ENCODE results near the gene C1QL1. TPM values are rescaled to one million over a fixed set of nuclear protein-coding genes. Genes with fewer than 3 reads are reported as not detected.

C1QL1 gene
- polyA plus RNA-seq, 1 donor (not counting 4 experiments of a cell fraction or from before 2014, with no cell fraction given), result 0.04 TPM

GRCh38 chr17:44933824-44934744 is 34.0 kb downstream of the C1QL1 start:
- Histone ChIP-seq H3K79me2 (ENCODE audit: control insufficient read depth, insufficient read depth, low read length) (peaks cover 20% of the 10 kb centered on the region), H3K4me3 (ENCODE audit: control insufficient read depth in 2 of 3, extremely low read depth in 1 of 3, insufficient read depth in 2 of 3, low read depth in 1 of 3, low read length in 3 of 3) (no peak overlapping the region), H4K20me1 (ENCODE audit: control insufficient read depth, extremely low read depth, insufficient read depth, low read length) (no peaks in the 10 kb centered on the region), H3K9me1 (ENCODE audit: control insufficient read depth, extremely low read depth, insufficient read depth, low read length) (no peaks in the 10 kb centered on the region), H3K27ac (ENCODE audit: control insufficient read depth, insufficient read depth, low read length) (no peak overlapping the region), H3K36me3 (ENCODE audit: control insufficient read depth in 2 of 2, extremely low read depth in 1 of 2, insufficient read depth in 2 of 2, low read length in 2 of 2) (peaks cover 0 to 43% of the 10 kb centered on the region in 2 experiments), H3K4me2 (ENCODE audit: control insufficient read depth, extremely low read depth, insufficient read depth, low read depth, low read length) (no peak overlapping the region), H3K4me1 (ENCODE audit: control insufficient read depth, extremely low read depth, insufficient read depth, low read length) (no peaks in the 10 kb centered on the region), H3K27me3 (ENCODE audit: control insufficient read depth, extremely low read depth, insufficient read depth, low read length) (no peaks in the 10 kb centered on the region), H3K9me3 (ENCODE audit: control insufficient read depth, low read depth, low read length) (no peaks in the 10 kb centered on the region), H3K9ac (ENCODE audit: control insufficient read depth, extremely low read depth, insufficient read depth, low read length) (no peak overlapping the region), H2AFZ (ENCODE audit: control insufficient read depth, low read length) (no peak overlapping the region)
- dilution Hi-C loops (cut with MboI; ENCODE audit: extremely low pct_ligation_motif_present, low sequenced_read_pairs), result no loop called here
- DNase-seq (ENCODE audit: low read depth, low spot score), result no peak
- TF ChIP-seq EZH2 (IDR thresholded peaks at IDR 0.05; ENCODE audit: low read length), result no peak
- TF ChIP-seq CTCF (optimal IDR thresholded peaks at IDR 0.05 in 1 of 3, IDR thresholded peaks at IDR 0.05 in 1 of 3, conservative IDR thresholded peaks at IDR 0.05 in 1 of 3; ENCODE audit: extremely low read depth in 1 of 3, insufficient read depth in 2 of 3, low read length in 3 of 3), result no peak
- no peak for FAIRE-seq

GRCh38 chr17:44932787-44933097 is 35.4 kb downstream of the C1QL1 start:
- no peak overlapping the region for H3K9ac ChIP-seq (ENCODE audit: control insufficient read depth, extremely low read depth, insufficient read depth, low read length)
- H3K4me2 ChIP-seq (ENCODE audit: control insufficient read depth, extremely low read depth, insufficient read depth, low read depth, low read length), result no peak overlapping the region
- H2AFZ ChIP-seq (ENCODE audit: control insufficient read depth, low read length), result no peak overlapping the region
- H3K9me3 ChIP-seq (ENCODE audit: control insufficient read depth, low read depth, low read length), result no peaks in the 10 kb centered on the region
- TF ChIP-seq CTCF (optimal IDR thresholded peaks at IDR 0.05 in 1 of 3, IDR thresholded peaks at IDR 0.05 in 1 of 3, conservative IDR thresholded peaks at IDR 0.05 in 1 of 3; ENCODE audit: extremely low read depth in 1 of 3, insufficient read depth in 2 of 3, low read length in 3 of 3), result no peak
- no peak for TF ChIP-seq EZH2 (IDR thresholded peaks at IDR 0.05; ENCODE audit: low read length)
- H3K79me2 ChIP-seq (ENCODE audit: control insufficient read depth, insufficient read depth, low read length), result peaks cover 12% of the 10 kb centered on the region
- H3K9me1 ChIP-seq (ENCODE audit: control insufficient read depth, extremely low read depth, insufficient read depth, low read length), result no peaks in the 10 kb centered on the region
- dilution Hi-C loops (cut with MboI; ENCODE audit: extremely low pct_ligation_motif_present, low sequenced_read_pairs), result no loop called here
- no peak for DNase-seq (ENCODE audit: low read depth, low spot score)
- H3K27me3 ChIP-seq (ENCODE audit: control insufficient read depth, extremely low read depth, insufficient read depth, low read length), result no peaks in the 10 kb centered on the region
- H4K20me1 ChIP-seq (ENCODE audit: control insufficient read depth, extremely low read depth, insufficient read depth, low read length), result no peaks in the 10 kb centered on the region
- H3K36me3 ChIP-seq (ENCODE audit: control insufficient read depth in 2 of 2, extremely low read depth in 1 of 2, insufficient read depth in 2 of 2, low read length in 2 of 2), result peaks cover 0 to 57% of the 10 kb centered on the region in 2 experiments
- H3K27ac ChIP-seq (ENCODE audit: control insufficient read depth, insufficient read depth, low read length), result no peak overlapping the region
- no peak for FAIRE-seq
- no peak overlapping the region for H3K4me3 ChIP-seq (ENCODE audit: control insufficient read depth in 2 of 3, extremely low read depth in 1 of 3, insufficient read depth in 2 of 3, low read depth in 1 of 3, low read length in 3 of 3)
- no peaks in the 10 kb centered on the region for H3K4me1 ChIP-seq (ENCODE audit: control insufficient read depth, extremely low read depth, insufficient read depth, low read length)
